ENCODE data around the gene ZNF384. TPM values are rescaled to one million over a fixed set of nuclear protein-coding genes. Genes with fewer than 3 reads are reported as not detected.
"Not testable (repeated sequence)": the region's sequence is repeated elsewhere in the genome, so short reads cannot be mapped to it uniquely, and the experiment has no call there.

Gene ZNF384
- total and polyA plus RNA-seq, 7 donors = 22.0 to 44.9 (median 26.2) TPM

GRCh38 chr12:6724409-6724797 lies 35.2 kb upstream of the ZNF384 start:
- Histone ChIP-seq H3K36me3 (ENCODE audit: insufficient read depth in 1 of 2, low read depth in 1 of 2) (peaks cover 3 to 29% of the 10 kb centered on the region in 2 donors), H3K9me3 (no peaks in the 10 kb centered on the region), H3K4me1 (peaks cover 11% of the 10 kb centered on the region), H3K27ac (peak overlapping the region; percentile 90), H3K27me3 (ENCODE audit: insufficient read depth in 3 of 3, low read length in 2 of 3) (peaks cover 0 to 5% (median 0%) of the 10 kb centered on the region in 3 donors), H3K4me3 (peak overlapping the region; percentile 68)
- TF ChIP-seq CTCF (IDR thresholded peaks at IDR 0.05) = no peak
- no peak for DNase-seq
- ATAC-seq = peak; percentile 2 to 23 (median 12)
- 9 to 13% (median 9%) methylated on average over 10 of the region's 10 CpGs for WGBS, 3 donors
- intact Hi-C loops (cut with DNase I) = loop anchor here in 1 of 2 donors (5.0 kb wide), 1 partner anchor 37 kb away; the partner anchor contains the start of gene ZNF384

GRCh38 chr12:6723607-6724408 lies 34.6 kb upstream of the ZNF384 start, which contains the start of gene COPS7A:
Gene COPS7A (plus strand): TSS chr12:6724046. CDS start chr12:6724657, 611 bp downstream.
- no peak for TF ChIP-seq CTCF (IDR thresholded peaks at IDR 0.05)
- Histone ChIP-seq H3K4me1 (peaks cover 11% of the 10 kb centered on the region), H3K27ac (peak within 1 kb of the TSS; percentile 90), H3K36me3 (ENCODE audit: insufficient read depth in 1 of 2, low read depth in 1 of 2) (peaks cover 3 to 23% of the 10 kb centered on the region in 2 donors), H3K9me3 (no peaks in the 10 kb centered on the region), H3K4me3 (peak within 1 kb of the TSS; percentile 68), H3K27me3 (ENCODE audit: insufficient read depth in 3 of 3, low read length in 2 of 3) (peaks cover 0 to 5% (median 0%) of the 10 kb centered on the region in 3 donors)
- DNase-seq (peak; percentile 99), ATAC-seq (peak; percentile 97 to 99 (median 98))
- intact Hi-C loops (cut with DNase I) = loop anchor here in 1 of 2 donors (1.0 to 5.0 kb wide), 2 partner anchors 29 to 37 kb away; partner anchors contain the start of genes MLF2 and ZNF384
- WGBS, 3 donors = 0 to 1% (median 0%) methylated on average over 48 to 49 of the region's 49 CpGs

- no peaks in the 10 kb centered on the region for H3K9me3 ChIP-seq
- WGBS, 3 donors = 81 to 88% (median 85%) methylated on average over 3 of the region's 3 CpGs
- H3K36me3 ChIP-seq (ENCODE audit: insufficient read depth in 1 of 2, low read depth in 1 of 2) = peaks cover 0 to 13% of the 10 kb centered on the region in 2 donors
- no peak for ATAC-seq
- H3K27me3 ChIP-seq (ENCODE audit: insufficient read depth in 3 of 3, low read length in 2 of 3) = peaks cover 0 to 8% (median 0%) of the 10 kb centered on the region in 3 donors
- peaks cover 11% of the 10 kb centered on the region for H3K4me1 ChIP-seq
- H3K4me3 ChIP-seq = peak overlapping the region; percentile 68
- intact Hi-C loops (cut with DNase I) = loop anchor here in 1 of 2 donors (1.0 to 5.0 kb wide), 2 partner anchors 30 to 36 kb away; partner anchors contain the start of genes MLF2 and ZNF384
- TF ChIP-seq CTCF (IDR thresholded peaks at IDR 0.05) = no peak
- DNase-seq = no peak
- no peak overlapping the region for H3K27ac ChIP-seq
Observed at GRCh38 chr12:6722863-6723262, 33.7 kb upstream of the ZNF384 start.

- no peak for TF ChIP-seq CTCF (IDR thresholded peaks at IDR 0.05)
- no peak for DNase-seq
- Histone ChIP-seq H3K4me3 (no peak overlapping the region), H3K27me3 (ENCODE audit: insufficient read depth in 3 of 3, low read length in 2 of 3) (peaks cover 0 to 32% (median 0%) of the 10 kb centered on the region in 3 donors), H3K4me1 (no peaks in the 10 kb centered on the region), H3K36me3 (ENCODE audit: insufficient read depth in 1 of 2, low read depth in 1 of 2) (no peaks in the 10 kb centered on the region), H3K27ac (no peak overlapping the region), H3K9me3 (no peaks in the 10 kb centered on the region)
- ATAC-seq = no peak
- 68 to 80% (median 80%) methylated on average over 7 to 8 of the region's 10 CpGs for WGBS, 3 donors
- intact Hi-C loops (cut with DNase I) = no loop called here
Observed at GRCh38 chr12:6716874-6717437, 27.8 kb upstream of the ZNF384 start.

- H3K4me3 ChIP-seq; DNase-seq; H3K27ac ChIP-seq; H3K4me1 ChIP-seq; H3K9me3 ChIP-seq; intact Hi-C loops (cut with DNase I); H3K36me3 ChIP-seq (ENCODE audit: insufficient read depth in 1 of 2, low read depth in 1 of 2); ATAC-seq: not testable (repeated sequence)
- peaks cover 0 to 37% (median under 1%) of the 10 kb centered on the region in 3 donors for H3K27me3 ChIP-seq (ENCODE audit: insufficient read depth in 3 of 3, low read length in 2 of 3)
- 86 to 87% (median 86%) methylated on average over 16 to 38 of the region's 41 CpGs for WGBS, 3 donors
Observed at GRCh38 chr12:6716031-6716873, 27.1 kb upstream of the ZNF384 start.

All from psoas muscle (tissue), 8 donors.